Esophagus muscularis mucosa (tissue), 4 donors: Measurements from ENCODE around the gene ATP11A.

Source experiments
- CTCF ChIP-seq, 3 experiments: fragments of 200-600 bp in 2 of 3; fragments of 450-650 bp in 1 of 3; sonication (generic) in 2 of 3; IDR thresholded peaks; one replicate each; pipeline ENCODE4 v1.5.1; 2017 to 2019; ENCODE audit warnings: antibody characterized with exemption in 3 of 3, mild to moderate bottlenecking in 2 of 3, moderate library complexity in 1 of 3
- EP300 ChIP-seq: sonication (generic); formaldehyde crosslinking; IDR thresholded peaks from one replicate; pipeline ENCODE4 v1.6.1; 2017; ENCODE audit warnings: antibody characterized with exemption
- POLR2A ChIP-seq: fragments of 450-650 bp; IDR thresholded peaks from one replicate; pipeline ENCODE4 v1.6.1; 2017; ENCODE audit warnings: antibody characterized with exemption, moderate library complexity, mild to moderate bottlenecking, low read depth
- POLR2AphosphoS5 ChIP-seq, 2 donors: sonication (generic); formaldehyde crosslinking; IDR thresholded peaks; one replicate each; pipeline ENCODE4 v1.6.1; 2017; ENCODE audit warnings: antibody characterized with exemption in 2 of 2

DNA sequence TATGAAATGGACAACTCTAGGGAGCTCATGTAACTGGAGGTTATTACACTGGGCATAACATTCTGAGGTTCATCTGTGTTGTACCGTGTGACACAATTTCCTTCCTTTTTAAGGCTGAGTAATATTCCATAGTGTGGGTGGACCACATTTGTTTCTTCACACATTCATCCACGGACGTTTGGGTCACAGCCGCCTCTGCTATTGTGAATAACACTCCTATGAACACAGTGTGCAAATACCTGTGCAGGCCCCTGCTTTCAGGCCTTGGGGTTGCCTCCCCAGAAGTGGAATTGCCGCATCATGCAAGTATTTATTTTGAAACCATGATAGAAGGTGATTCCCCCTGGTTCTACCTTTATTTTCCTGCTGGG, 215.8 kb downstream of the ATP11A start:
- TF ChIP-seq CTCF (IDR thresholded peaks at IDR 0.05) (no peak), POLR2AphosphoS5 (IDR thresholded peaks at IDR 0.05) (no peak), POLR2A (no peak), EP300 (no peak)
